HG03045 (cell line): ENCODE measurements around the gene MYH6.

ENCODE experiments used
- ATAC-seq: cut with Tn5 transposase; IDR thresholded peaks from one replicate; pipeline ENCODE4 v1.9.1; 2021; ENCODE audit warnings: mild to moderate bottlenecking, moderate library complexity; ENCODE audit not compliant: unreplicated experiment

The MYH6 gene

DNA sequence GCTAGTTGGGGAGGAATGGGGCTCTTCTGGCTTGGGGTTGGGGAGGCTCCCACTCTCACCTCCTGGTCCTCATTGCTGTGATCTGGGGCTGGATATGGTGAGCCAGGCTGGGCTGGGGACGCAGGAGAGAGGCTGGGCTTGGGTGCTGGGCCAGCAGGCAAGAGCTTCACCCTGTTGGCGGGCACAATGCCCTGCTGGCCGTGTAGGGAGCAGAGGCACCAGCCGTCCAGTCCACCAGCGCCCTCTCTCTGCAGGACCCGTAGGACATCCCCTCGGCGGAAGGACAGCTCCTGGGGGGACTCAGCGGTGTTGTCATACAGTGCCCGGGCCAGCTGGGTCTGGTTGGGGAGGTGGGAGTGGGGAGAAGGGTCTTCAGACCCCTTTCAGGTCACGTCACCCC lies 47.6 kb downstream of the MYH6 start:
- ATAC-seq, result no peak

DNA sequence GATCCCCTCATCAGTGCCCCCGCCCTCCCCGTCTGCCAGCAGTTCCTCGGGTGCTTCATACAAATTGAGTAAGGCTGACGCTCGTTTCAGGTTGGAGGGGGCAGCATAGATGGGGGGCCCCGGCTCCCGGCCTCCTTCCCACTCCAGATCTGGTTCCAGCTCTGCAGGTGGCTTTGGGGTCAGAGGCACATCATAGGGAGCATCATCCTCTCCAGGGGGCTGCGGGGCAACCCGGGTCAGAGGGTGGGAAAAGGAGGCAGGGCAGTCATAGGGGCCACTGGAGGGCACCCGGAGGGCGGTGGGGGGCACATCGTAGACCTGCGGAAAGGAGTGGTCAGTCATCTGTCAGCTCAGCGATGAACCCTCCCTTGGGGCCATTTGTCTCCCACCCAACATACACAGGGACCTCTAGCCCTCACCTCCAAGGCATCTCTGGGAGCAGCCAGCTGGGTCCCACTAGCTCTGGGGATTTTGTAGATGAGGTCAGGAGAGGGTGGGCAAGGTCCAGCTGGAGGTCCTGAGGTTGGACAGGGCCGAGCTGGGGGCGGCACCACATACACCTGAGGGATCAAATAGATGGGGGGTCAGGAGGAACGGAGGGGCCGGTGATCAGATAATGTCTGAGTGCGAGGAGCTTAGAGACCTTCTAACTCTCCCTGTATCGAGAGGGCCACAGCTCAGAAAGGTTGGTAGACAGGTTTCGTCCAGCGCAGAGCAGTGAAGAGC lies 48.2 kb downstream of the MYH6 start:
- no peak for ATAC-seq

DNA sequence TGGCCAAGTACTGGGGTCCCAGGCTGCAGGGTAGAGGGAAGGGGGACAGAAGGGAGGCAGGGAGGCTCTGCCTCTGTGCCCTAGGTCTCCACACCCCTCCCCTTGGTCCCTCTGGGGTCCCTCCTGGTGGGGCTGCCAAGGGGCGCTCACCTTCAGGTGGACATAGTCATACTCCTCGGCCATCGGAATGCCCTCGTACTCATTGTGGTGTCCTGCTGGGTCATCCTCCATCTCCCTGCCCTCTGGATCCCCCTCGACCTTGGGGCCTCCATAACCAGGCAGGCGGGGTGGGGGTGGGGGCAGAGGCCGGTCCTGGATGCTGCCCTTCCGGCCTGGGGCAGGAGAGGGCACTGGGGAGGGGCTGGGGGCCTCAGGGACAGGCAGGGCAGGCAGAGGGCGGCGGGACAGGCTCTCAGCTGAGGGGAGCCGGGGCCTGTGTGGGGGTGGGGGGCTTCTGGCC lies 48.9 kb downstream of the MYH6 start:
- ATAC-seq, result no peak

DNA sequence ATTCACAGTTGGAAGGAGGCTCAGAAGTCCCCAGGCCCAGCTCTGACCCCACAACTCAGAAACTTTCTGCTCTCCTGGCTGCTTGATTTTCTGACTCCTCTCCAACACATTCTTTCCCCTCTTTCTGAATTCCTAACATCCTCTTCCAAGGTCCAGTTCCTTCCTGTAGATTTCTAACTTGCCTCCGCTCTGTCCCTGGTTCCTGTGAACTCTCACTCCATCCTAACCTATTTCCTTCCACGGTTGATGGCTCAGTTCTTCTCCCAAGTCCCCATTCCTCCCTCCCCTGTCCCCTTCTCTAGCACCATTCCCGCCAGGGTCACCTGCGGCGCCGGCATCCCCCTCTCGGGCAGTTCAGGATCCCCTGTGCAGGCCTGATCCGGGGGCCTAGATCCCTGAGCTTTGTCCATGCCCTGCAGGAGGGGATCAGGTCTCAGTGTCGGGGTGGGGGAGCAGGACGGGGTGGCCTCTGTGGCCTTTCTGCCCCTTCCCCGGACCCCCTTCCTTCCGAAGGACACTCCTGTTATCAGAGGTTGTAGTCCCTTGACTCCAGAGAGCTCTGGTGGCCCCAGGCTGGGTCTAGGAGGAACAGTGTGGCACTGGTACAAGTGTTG lies 49.4 kb downstream of the MYH6 start:
- no peak for ATAC-seq

DNA sequence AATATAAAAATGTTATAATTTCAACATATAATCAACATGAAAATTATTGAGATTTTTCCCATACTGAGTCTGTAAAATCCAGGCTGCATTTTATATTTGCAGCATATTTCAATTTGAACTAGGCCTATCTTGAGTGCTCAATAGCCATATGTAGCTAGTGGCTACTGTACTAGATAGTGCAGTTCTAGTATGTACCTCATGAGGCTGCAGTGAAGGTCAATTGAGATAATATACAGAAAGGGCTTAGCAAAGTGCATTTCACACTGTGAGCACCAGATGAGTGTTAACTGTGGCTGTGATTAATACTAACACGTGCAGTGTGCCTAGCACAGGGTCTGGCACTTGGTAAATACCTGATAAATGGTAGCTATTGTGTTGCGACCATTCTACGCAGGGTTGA lies 50.0 kb downstream of the MYH6 start:
- ATAC-seq, result no peak

DNA sequence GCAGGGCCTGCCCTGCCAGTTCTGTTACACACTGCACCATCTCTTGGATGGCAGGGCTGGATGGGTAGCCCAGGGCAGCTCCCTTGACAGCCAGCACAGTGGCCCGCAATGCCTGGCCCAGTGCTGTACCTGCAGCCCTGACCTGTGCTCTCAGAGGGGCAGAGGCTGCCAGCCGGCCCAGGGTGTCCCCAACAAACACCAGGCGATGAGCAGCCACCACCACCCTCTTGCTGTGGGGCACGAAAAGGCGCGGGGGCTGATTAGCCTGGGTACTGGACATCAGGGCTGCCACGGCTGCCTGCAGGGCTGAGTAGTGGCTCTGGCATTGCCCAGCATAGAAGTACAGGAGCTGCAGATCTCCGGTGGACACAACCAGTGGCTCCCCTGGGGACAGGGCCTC lies 50.8 kb downstream of the MYH6 start:
- no peak for ATAC-seq

DNA sequence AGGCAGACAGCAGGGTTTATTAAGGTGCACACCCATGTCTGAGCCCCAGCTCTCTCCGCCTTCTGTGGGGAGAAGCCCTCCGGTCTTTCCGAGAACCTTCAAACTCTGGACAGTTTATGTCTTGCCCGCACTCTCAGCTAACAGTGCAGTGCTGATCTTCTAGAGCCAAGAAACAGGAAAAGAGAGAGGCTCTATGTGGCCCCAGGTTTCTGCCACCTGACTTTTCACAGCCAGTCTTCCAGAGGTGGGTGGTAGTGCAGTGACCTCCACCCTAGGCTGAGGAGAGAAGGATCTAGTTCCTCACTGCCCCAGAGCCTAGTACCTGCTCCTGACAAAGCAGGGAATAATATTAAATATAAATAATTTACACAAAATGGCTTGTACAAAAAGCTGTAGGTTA lies 51.4 kb downstream of the MYH6 start:
- ATAC-seq, result no peak

DNA sequence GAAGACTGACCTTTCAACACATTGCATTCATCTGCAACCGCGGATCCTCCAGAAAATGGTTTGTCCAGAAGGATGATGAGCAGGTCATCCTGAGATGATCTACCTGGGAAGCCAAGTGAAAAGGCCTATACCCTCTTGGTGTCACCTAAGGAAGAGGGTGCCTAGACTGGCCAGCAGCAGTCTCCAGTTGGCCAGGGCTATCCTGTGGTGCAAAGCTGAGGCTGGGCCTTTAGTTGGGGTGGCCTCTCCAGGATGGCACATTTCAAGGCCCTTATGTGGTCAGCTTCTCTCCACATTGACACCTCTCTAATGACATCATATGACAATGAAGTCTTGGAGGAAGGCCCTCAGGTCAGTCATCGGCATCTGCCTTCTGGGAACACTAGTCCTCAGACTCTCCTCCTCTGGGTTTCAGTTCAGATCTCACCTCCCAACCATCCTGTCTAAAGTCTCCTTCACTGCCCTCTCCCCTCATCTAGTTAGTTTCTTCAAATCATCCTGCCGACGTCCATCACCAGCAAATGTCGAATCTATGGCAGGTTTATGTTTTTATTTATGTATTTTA lies 52.1 kb downstream of the MYH6 start:
- ATAC-seq, result no peak

DNA sequence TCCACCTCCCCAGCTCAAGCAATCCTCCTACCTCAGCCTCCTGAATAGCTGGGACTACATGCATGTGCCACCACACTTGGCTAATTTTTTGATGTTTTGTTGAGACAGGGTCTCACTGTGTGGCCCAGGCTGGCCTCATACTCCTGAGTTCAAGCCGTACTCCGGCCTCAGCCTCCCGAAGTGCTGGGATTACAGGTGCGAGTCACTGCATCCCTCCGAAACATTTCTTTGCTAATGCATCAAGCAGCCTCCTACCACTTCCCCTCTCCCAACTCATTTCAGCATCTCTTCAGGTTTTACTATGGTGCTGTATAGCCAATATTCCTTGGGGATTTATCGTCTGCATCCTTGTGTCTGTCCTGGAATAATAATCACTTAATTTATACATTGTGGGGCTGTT lies 53.1 kb downstream of the MYH6 start:
- no peak for ATAC-seq

DNA sequence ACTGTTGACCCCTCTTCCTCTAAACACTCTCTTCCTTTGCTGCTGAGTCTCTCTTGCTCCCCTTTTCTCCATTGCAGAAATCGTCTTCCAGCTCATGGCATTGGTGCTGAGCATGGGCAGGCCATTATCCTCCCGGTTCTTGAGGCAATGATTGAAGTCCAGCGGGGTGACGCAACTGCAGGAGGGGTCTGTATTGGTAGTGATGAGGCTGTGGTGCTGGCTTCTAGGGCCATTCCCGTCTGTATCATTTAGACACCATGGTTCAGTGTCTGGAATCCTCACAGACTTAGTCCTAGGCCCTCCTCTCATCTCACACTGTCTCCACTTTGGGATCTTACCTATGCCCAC lies 54.7 kb downstream of the MYH6 start:
- no peak for ATAC-seq

DNA sequence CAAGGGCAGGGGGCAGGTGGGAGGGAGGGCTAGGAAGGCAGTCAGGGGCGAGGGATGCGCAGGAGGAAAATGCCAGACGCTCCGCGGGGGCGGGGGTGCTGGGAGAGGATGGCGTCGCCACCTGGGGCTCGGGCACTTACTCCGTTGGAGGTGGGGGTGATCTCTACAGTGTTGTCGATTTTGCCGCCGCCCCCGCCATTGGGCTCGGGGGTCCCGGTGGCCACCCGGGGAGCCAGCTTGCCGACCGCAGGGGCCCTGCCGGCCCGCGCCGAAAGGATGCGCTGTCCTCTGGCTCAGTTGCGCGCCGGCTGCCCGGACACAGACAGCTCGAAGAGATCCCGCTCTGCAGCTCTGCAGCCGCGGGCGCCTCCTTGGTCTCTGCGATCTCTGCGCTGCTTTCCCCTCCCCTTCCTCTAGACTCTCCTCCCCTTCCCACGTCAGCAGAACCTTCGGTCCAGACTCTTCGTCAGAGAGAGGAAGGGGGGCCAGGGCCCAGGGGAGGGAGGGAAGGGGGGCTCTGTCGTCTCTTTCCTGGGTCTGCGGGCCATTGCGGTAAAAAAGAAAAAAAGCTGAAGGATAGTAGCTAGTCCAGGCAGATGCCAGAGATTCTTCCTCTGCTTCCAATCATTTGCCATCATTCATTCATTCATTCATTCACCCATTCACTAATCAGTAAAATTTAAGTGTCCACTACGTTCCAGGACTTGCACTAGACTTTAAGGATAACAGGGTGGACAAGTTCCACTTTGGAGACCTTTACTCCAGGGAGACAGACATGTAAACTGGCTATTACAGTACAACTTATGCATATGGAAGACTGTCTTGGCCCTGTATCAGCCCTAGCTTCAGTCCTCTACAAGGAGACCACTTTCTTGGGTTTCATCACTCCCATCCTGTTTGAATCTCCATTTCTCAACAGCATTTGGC lies 55.3 kb downstream of the MYH6 start, which contains the start of gene SLC22A17:
Gene SLC22A17, minus strand, starts transcription at position 382 of the 927 bp plus-strand sequence.
- no peak for ATAC-seq

DNA sequence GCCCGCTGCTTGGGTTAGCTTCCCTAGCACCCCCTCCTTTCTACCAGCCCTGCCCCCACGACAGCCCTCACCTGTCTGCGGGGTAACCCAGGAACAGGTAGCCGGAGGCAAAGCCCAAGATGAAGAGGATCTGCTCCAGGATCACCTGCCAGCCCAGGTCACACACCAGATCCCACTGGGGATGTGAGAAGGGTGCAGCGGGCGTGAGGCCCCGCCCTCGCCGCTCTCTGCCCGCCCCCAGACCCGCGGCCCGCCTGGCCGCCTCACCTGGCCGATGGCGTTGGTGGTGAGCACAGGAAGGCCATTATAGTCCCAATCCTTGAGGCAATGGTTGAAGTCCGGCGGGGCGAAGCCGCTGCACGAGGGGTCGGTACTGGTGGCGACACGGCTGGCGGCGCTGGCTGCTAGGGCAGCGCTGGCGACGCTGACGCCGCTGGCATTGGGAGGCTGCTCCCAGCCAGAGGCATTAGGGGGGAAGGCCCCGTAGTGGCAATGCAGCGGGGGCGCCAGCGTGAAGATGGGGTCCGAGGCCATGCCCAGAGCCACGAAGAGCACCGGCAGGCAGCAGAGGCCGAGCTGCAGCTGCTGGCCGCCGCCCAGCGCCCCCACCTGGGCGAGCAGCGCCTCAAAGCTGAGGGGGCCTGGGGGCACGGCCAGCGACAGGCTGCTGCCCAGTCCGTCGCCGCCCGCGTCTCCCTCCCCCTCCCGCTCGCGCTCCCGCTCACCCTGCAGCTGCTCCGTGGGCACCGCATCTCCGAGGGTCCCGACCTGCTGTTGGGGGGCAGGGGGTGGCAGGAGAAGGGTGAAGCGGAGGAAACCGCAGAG lies 56.2 kb downstream of the MYH6 start:
- no peak for ATAC-seq

DNA sequence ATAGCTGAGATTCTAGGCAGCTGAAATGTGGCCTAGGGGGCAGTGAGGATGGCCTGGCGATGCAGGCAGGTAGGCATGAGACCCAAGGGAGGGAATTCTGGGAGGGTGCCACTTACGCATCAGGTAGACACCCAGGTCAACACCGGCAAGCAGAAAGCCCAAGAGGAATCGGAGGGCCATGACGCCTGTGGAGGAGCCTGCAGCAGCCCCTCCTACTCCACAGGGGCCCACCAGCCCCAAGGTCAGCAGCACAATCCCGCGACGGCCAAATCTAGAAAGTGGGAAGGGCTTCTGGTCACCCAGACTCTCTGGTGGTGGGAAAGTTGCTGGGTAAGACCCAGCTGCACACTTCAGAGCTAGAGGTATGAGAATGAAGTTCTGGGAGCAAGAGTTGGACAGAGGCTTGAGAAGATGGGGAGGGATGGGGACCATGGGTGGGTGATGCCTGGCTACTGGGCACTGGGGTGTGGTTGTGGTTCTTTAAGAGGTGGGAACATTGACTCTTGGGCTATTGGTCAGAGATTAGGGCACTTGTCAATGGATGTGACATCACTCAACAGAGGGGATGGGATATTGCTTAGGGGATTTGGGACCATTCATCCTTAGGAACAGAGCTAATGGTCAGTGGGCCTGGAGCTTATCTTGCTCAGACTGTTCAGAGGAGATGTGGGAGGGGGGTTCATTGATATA lies 58.8 kb downstream of the MYH6 start:
- ATAC-seq, result no peak

DNA sequence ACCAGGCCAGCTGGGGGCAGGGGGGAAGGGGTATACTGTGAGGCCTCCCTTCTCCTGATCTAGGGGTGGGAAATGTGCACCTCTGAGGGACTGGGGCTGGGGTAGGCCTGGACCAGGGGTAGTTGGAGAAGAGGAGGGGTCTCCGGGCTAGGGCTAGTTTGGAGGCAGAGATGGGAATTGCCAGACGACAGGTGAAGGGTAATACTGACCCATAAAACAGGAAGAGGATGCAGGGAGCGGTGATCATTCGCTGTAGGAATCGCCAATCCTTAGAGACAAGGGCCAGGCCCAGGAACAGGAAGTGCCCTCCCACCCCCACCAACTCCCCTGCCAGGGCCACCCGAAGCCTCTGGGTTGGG lies 59.8 kb downstream of the MYH6 start:
- ATAC-seq, result no peak

DNA sequence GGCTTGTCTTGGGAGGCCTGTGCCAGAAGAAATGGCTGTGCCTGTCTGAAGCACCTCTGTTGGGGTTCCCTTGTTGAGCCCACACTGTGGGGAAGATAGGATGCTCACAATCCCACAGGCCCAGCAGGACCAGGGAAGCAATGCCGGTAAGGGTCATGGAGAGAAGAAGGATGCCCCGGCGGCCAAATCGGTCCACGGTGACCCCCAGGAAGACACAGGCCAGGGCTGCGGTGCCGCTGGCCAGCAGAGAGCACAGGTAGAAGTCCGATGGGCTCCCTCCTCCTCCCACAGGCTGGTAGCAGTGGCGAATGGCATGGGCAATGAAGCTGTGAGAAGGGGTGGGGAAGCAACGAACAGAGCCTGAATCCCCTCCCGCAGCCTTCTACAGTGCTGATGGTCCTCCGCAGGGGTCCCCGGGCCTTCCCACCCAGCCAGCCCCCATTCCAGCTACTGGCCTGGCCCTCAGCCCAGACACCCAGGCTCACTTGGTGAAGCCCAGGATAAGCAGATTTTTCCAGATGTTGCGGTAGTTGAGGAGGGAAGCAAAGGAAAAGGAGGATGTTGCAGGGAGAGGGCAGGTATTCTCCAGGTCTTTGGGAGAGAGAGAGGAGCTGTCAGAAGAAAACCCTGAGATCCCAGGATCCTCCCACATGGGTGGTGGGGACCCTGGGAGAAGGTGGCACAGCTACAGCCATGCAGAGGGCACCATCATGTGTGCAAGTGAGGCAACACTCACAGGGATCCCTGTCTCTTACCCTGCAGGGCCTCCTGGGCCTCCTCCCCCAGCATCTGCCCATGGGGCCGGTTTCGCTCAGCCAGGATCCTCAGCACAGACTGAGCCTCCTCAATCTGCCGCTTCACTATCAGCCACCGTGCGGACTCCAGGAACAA lies 60.4 kb downstream of the MYH6 start:
- ATAC-seq, result no peak

DNA sequence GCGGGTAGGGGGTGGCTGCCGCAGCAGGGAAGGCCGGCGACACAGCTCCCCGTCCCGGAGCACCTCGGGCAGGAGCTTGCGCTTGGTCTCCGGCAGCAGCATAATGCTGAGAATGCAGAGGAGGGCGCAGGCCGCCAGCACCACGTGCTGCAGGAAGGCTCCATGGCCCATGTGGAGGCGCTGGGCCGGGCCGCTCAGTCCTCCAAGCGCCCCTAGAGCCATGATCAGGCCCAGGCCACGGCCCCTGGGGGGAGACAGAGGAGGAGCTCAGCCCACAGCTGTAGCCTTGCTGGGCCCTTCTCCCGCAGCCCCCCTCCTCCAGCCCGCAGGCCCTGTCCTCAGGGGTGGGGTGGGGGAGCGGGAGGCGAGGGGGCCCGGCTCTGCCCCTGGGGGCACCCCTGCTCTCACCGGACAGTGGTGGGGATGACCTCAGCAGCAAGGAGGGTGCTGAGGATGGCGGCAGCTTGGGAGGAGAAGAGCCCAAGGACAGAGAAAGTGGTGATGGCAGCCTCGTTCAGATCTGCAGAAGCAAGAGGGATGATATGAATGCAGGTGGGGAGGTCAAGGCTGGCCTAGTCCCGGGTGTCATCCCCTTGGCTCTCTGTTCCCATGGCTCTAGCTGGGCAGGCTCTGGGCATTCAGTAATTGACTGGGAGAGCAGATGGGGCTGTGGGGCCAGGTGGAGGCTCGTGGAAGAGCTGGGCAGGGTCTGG lies 61.2 kb downstream of the MYH6 start:
- no peak for ATAC-seq

DNA sequence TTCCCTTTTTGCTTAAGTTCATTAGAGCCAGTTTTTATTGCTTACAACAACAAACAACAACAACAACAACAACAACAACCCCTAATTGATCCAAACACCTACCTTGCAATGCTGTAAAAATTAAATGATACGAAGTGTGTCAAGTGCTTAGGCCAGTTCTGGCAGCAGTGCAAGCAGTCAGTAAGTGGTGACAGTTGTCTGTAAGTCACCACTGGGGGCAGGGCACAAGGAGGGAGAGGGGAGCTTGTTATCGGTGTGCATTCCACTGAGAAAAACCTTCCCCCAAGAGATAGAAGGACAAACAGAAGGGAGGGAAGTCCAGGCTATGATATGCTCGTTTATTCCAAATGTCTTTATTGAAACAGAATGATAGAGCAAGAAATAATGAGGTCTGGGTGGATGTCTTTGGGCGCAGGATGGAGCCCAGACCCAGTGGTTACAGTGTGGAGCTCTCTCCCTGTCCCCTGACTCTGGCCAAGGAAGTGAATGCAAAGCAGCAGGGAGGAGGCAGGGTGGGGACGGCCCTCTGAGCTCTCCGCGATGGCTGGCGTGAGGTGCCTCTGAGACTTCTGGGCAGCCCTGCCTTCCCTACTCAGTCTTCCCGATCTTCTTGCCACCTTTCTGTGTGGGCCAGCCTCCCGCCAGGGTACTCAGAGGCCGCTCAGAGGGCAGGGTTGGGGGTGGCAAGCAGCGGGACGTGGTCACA lies 61.9 kb downstream of the MYH6 start:
- no peak for ATAC-seq

DNA sequence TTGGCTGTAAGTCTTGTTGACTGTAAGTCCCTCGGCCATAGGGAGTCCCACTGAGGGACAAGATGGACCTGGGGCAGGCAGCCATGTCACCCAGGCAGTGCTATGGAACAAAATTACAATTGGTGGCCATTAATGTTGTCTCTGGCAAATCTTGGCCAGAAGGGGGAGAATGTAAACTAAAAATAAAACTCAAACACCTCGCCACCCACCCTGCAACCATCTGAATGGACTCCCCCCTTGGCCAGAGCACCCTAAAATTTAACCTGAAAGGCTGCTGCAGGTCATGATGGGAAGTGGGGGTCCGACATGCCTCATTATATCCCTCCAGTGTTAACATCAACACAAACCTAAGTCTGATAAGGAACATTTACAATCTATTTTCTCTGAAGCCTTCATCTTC lies 63.6 kb downstream of the MYH6 start:
- no peak for ATAC-seq
